Measurements from ENCODE around the gene NEUROD2.

NEUROD2 gene

GRCh38 chr17:39609416-39610025 lies 1.8 kb upstream of the NEUROD2 start:
- TF ChIP-seq CTCF (IDR thresholded peaks at IDR 0.05; ENCODE audit: borderline replicate concordance, control extremely low read depth, extremely low read depth, insufficient read depth, missing control alignments), result no peak
- no peak for DNase-seq (ENCODE audit: low spot score)
- in situ Hi-C loops (cut with MboI; ENCODE audit: low sequenced_read_pairs, unreplicated experiment), result no loop called here

DNA sequence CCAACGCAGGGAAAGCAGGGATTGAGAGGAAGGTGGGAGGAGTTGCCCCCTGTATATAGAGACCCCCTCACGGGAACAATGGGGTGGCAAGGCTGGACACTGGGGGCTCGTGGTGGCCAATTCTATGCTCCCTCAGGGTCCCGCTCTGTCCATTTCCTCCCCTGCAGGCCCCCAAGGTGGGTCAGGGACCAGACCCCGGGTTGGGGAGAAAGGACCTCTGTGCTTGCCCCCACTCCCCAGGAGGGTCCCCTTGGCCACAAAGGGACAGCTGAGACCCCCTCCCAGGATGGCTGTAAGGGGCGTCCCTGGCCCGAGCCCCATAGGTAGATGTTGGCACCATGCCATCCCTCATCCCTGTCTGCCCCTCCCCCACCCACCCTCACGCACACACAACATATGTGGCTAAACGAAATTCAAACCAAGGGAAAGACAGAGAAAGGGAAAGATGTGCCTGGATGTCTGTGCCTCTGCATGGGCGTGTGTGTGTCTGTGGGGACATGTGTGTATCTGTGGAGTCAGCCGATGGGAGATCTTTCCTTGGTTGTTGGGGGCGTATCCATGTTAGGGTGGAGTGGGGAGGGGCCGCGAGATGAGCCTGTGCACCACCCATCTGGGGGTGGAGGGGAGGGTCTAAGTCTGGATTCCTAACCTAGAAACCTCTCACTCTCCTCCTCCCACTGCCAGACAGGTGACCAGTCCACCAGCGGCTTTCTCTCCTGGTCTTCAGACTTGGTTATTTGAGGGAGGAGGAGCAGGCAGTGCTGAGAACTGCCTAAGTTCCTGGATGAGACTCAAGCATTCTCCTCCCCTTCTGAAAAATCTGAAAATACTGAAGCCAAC lies 642 bp upstream of the NEUROD2 start:
- no peak for DNase-seq (ENCODE audit: low spot score)

GRCh38 chr17:39607057-39607850 lies 466 bp downstream of the NEUROD2 start:
- no peak for DNase-seq (ENCODE audit: low spot score)
- no peak for TF ChIP-seq CTCF (IDR thresholded peaks at IDR 0.05; ENCODE audit: borderline replicate concordance, control extremely low read depth, extremely low read depth, insufficient read depth, missing control alignments)
- in situ Hi-C loops (cut with MboI; ENCODE audit: low sequenced_read_pairs, unreplicated experiment), result no loop called here

More for the DNA sequence above, 642 bp upstream of the NEUROD2 start:
- TF ChIP-seq CTCF (IDR thresholded peaks at IDR 0.05; ENCODE audit: borderline replicate concordance, control extremely low read depth, extremely low read depth, insufficient read depth, missing control alignments), result no peak
- in situ Hi-C loops (cut with MboI; ENCODE audit: low sequenced_read_pairs, unreplicated experiment), result no loop called here

DNA sequence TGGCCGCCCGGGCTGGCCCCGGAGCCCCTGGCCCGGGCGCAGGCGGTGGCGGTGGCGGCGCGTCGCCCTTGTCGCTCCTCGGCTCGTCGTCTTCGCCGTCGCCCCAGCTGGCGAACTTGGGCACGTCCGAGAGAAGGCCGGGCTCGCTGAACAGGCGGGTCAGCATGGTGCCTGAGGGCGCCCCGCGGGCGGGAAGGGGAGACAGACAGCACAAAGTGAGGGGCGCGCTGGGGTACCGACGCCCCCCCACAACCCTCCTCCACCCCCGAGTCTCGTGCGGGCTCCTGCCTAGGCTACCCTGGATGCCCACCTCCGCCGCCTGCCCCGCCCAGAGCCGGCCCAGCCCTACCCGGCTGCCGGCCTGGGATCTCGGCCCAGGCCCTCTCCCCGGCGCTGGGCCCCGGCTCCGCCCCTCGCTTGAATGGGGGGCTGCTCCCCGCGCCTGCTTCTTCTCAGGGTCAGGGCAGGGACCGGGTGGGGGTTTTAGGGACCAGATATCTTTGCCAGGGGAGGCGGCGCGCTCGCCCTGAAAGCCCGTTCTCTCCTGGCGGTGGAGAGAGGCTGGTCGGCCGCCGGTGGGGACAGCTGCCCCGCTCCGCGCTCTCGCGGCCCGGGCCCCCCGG lies 1.2 kb downstream of the NEUROD2 start:
- no peak for TF ChIP-seq CTCF (IDR thresholded peaks at IDR 0.05; ENCODE audit: borderline replicate concordance, control extremely low read depth, extremely low read depth, insufficient read depth, missing control alignments)
- no peak for DNase-seq (ENCODE audit: low spot score)
- in situ Hi-C loops (cut with MboI; ENCODE audit: low sequenced_read_pairs, unreplicated experiment), result no loop called here

- in situ Hi-C loops (cut with MboI; ENCODE audit: low sequenced_read_pairs, unreplicated experiment), result no loop called here
- DNase-seq (ENCODE audit: low spot score), result no peak
- no peak for TF ChIP-seq CTCF (IDR thresholded peaks at IDR 0.05; ENCODE audit: borderline replicate concordance, control extremely low read depth, extremely low read depth, insufficient read depth, missing control alignments)
These were observed 2.0 kb downstream of the NEUROD2 start for GRCh38 chr17:39605492-39606433.
